ENCODE results near the gene TBC1D10A. TPM values are rescaled to one million over a fixed set of nuclear protein-coding genes. Genes with fewer than 3 reads are reported as not detected.

TBC1D10A gene
- total RNA-seq, 1 experiment from 2014 or later, result 12.6 TPM

DNA sequence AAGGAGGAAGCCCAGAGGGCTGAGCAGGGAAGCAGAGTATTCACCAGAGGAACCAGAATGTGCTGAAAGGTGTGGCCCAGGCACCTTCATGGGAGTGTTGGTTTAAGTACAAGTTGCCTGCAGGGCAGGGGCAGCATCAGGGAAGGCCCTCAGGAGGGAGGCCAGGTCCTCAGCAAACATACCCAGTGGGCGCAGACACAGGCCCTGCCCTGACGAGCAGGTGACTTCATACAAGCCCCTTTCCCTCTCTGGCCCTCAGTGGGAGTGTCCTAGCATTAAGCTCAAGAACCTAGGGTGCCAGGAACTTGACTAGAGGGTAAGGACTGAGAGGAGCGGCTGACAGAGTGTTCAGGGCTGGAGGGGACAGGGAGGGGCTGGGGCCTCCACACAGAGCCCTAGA, 29.9 kb downstream of the TBC1D10A start:
- peaks cover 6% of the 10 kb centered on the region; the same call in 1 of the 2 replicates for H3K36me3 ChIP-seq (ENCODE audit: low read depth, low read length)
- DNase-seq (no peak), ATAC-seq (no peak)
- H3K4me2 ChIP-seq (ENCODE audit: low read length), result no peak overlapping the region
- no peaks in the 10 kb centered on the region for H3K9me2 ChIP-seq (replicated peaks; ENCODE audit: low read length)
- CTCF ChIA-PET, result no interaction called here
- no peaks in the 10 kb centered on the region for H3K27me3 ChIP-seq (ENCODE audit: low read length)
- H2AFZ ChIP-seq (ENCODE audit: low read length), result no peak overlapping the region
- no peak for TF ChIP-seq EZH2phosphoT487 (IDR thresholded peaks at IDR 0.05; ENCODE audit: borderline replicate concordance, low read length)
- TF ChIP-seq, protein P1, sequence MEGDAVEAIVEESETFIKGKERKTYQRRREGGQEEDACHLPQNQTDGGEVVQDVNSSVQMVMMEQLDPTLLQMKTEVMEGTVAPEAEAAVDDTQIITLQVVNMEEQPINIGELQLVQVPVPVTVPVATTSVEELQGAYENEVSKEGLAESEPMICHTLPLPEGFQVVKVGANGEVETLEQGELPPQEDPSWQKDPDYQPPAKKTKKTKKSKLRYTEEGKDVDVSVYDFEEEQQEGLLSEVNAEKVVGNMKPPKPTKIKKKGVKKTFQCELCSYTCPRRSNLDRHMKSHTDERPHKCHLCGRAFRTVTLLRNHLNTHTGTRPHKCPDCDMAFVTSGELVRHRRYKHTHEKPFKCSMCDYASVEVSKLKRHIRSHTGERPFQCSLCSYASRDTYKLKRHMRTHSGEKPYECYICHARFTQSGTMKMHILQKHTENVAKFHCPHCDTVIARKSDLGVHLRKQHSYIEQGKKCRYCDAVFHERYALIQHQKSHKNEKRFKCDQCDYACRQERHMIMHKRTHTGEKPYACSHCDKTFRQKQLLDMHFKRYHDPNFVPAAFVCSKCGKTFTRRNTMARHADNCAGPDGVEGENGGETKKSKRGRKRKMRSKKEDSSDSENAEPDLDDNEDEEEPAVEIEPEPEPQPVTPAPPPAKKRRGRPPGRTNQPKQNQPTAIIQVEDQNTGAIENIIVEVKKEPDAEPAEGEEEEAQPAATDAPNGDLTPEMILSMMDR (conservative IDR thresholded peaks at IDR 0.05; ENCODE audit: low read depth, low read length), result no peak
- H3K9me3 ChIP-seq (ENCODE audit: low read length), result no peaks in the 10 kb centered on the region
- no peaks in the 10 kb centered on the region for H3F3A ChIP-seq (ENCODE audit: low read length, unreplicated experiment)
- no peak overlapping the region for H3K9ac ChIP-seq (ENCODE audit: low read length)
- BruUV-seq (replicated peaks), result no TSS peak
- POLR2A ChIA-PET (ENCODE audit: unreplicated experiment), result no interaction called here
- no peaks in the 10 kb centered on the region for H4K20me1 ChIP-seq (ENCODE audit: low read length)
- intact Hi-C loops (cut with micrococcal nuclease), result no loop called here
- H3K4me3 ChIP-seq (ENCODE audit: low read length), result no peak overlapping the region
- H3K27ac ChIP-seq (ENCODE audit: low read length), result no peak overlapping the region
- peaks cover 25% of the 10 kb centered on the region for H3K4me1 ChIP-seq (ENCODE audit: insufficient read depth, low read length)
- H3K79me2 ChIP-seq (ENCODE audit: low read length), result peaks cover 6% of the 10 kb centered on the region; the same call in 1 of the 2 replicates

DNA sequence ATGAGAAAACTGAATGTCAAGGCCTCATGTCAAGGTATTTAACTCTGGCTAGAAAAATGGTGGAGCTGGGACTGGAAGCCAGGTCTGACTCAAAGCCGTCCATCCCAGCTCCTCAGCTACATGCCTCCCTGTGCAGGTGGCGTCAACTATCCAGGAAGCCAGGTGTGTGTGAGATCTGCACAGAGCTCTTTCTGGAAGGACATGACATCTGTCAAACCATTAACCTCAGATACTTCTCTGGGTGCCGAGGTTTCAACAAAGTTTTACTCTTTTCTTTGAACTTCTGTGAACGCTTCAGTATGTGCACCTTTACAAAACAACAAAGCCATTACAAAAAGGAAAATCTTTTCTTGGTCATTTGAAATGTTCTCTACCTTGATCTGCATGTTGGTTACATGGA, 30.4 kb downstream of the TBC1D10A start:
- H4K20me1 ChIP-seq (ENCODE audit: low read length), result no peaks in the 10 kb centered on the region
- no peaks in the 10 kb centered on the region for H3K27me3 ChIP-seq (ENCODE audit: low read length)
- H3K9me3 ChIP-seq (ENCODE audit: low read length), result no peaks in the 10 kb centered on the region
- ChIA-PET POLR2A (ENCODE audit: unreplicated experiment) (interaction anchor here (0.6 kb wide), 1 partner anchor 9 kb away, joined by 3 read pairs; no protein-coding TSS in a partner anchor), CTCF (no interaction called here)
- no peak overlapping the region for H3K27ac ChIP-seq (ENCODE audit: low read length)
- DNase-seq (no peak), ATAC-seq (no peak)
- no peak overlapping the region for H3K4me2 ChIP-seq (ENCODE audit: low read length)
- no peaks in the 10 kb centered on the region for H3F3A ChIP-seq (ENCODE audit: low read length, unreplicated experiment)
- no TSS peak for BruUV-seq (replicated peaks)
- H2AFZ ChIP-seq (ENCODE audit: low read length), result no peak overlapping the region
- TF ChIP-seq EZH2phosphoT487 (IDR thresholded peaks at IDR 0.05; ENCODE audit: borderline replicate concordance, low read length), result no peak
- TF ChIP-seq, protein P1 (conservative IDR thresholded peaks at IDR 0.05; ENCODE audit: low read depth, low read length), result no peak
- TF ChIP-seq EZH2 (IDR thresholded peaks at IDR 0.05; ENCODE audit: low read length, unreplicated experiment), result no peak
- no peak overlapping the region for H3K9ac ChIP-seq (ENCODE audit: low read length)
- no peak overlapping the region for H3K4me3 ChIP-seq (ENCODE audit: low read length)
- peaks cover 4% of the 10 kb centered on the region; the same call in 1 of the 2 replicates for H3K79me2 ChIP-seq (ENCODE audit: low read length)
- peaks cover 22% of the 10 kb centered on the region for H3K4me1 ChIP-seq (ENCODE audit: insufficient read depth, low read length)
- intact Hi-C loops (cut with micrococcal nuclease), result no loop called here
- peaks cover 4% of the 10 kb centered on the region; the same call in 1 of the 2 replicates for H3K36me3 ChIP-seq (ENCODE audit: low read depth, low read length)
- no peaks in the 10 kb centered on the region for H3K9me2 ChIP-seq (replicated peaks; ENCODE audit: low read length)

DNA sequence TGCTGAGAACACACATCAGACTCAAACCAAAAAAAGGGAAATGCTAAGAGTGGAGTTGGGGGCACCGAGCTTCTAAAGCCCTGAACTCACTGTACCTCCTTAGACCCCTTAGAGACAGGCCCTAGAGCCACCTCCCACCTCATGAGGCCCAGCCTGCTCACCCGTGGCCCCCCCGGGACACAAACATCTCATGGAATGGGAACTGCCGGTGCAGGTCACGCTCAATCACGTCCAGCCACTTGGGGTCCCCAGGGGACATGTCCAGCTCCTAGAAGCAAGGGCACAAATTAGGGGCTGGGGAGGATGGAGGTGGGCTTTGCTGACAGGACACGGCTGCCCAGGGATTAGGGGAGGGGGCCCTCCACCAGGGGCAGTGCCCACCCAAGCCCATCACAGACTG, 31.2 kb downstream of the TBC1D10A start:
- Histone ChIP-seq H3K4me2 (ENCODE audit: low read length) (no peak overlapping the region), H3K27me3 (ENCODE audit: low read length) (no peaks in the 10 kb centered on the region), H3K4me1 (ENCODE audit: insufficient read depth, low read length) (peaks cover 26% of the 10 kb centered on the region), H3K9ac (ENCODE audit: low read length) (no peak overlapping the region), H3F3A (ENCODE audit: low read length, unreplicated experiment) (no peaks in the 10 kb centered on the region), H4K20me1 (ENCODE audit: low read length) (no peaks in the 10 kb centered on the region), H3K27ac (ENCODE audit: low read length) (no peak overlapping the region), H3K4me3 (ENCODE audit: low read length) (no peak overlapping the region), H3K9me3 (ENCODE audit: low read length) (no peaks in the 10 kb centered on the region), H2AFZ (ENCODE audit: low read length) (no peak overlapping the region), H3K36me3 (ENCODE audit: low read depth, low read length) (peaks cover 3% of the 10 kb centered on the region; the same call in 1 of the 2 replicates), H3K9me2 (replicated peaks; ENCODE audit: low read length) (no peaks in the 10 kb centered on the region), H3K79me2 (ENCODE audit: low read length) (no peaks in the 10 kb centered on the region)
- CTCF ChIA-PET, result no interaction called here
- no peak for TF ChIP-seq EZH2phosphoT487 (IDR thresholded peaks at IDR 0.05; ENCODE audit: borderline replicate concordance, low read length)
- TF ChIP-seq, protein P1 (conservative IDR thresholded peaks at IDR 0.05; ENCODE audit: low read depth, low read length), result no peak
- TF ChIP-seq EZH2 (IDR thresholded peaks at IDR 0.05; ENCODE audit: low read length, unreplicated experiment), result no peak
- no peak for DNase-seq
- POLR2A ChIA-PET (ENCODE audit: unreplicated experiment), result interaction anchor here (0.6 kb wide), 1 partner anchor 8 kb away, joined by 3 read pairs; no protein-coding TSS in a partner anchor
- intact Hi-C loops (cut with micrococcal nuclease), result no loop called here
- BruUV-seq (replicated peaks), result no TSS peak
- ATAC-seq, result no peak

Measured in PC-3 (cell line).